ENCODE results near the gene PTPRO.
A peak's percentile ranks its signal among the peaks of the same experiment; 100 is the strongest.

Gene PTPRO

GRCh38 chr12:15528666-15529065 is 206.4 kb downstream of the PTPRO start:
- no peak for DNase-seq

GRCh38 chr12:15530361-15530760 is 208.1 kb downstream of the PTPRO start:
- DNase-seq: no peak

GRCh38 chr12:15532364-15532977 is 210.2 kb downstream of the PTPRO start:
- peak; percentile 79 for DNase-seq

- DNase-seq: peak; percentile 40
Observed at GRCh38 chr12:15534322-15534721, 212.0 kb downstream of the PTPRO start.

- DNase-seq: peak; percentile 48
Observed at GRCh38 chr12:15534874-15535273, 212.6 kb downstream of the PTPRO start.

- DNase-seq: no peak
Observed at GRCh38 chr12:15535352-15535781, 213.1 kb downstream of the PTPRO start.

- DNase-seq: no peak
Observed at GRCh38 chr12:15536446-15536845, 214.1 kb downstream of the PTPRO start.

- no peak for DNase-seq
Observed at GRCh38 chr12:15538881-15539280, 216.6 kb downstream of the PTPRO start.

- DNase-seq: peak; percentile 9
Observed at GRCh38 chr12:15540005-15540404, 217.7 kb downstream of the PTPRO start.

GRCh38 chr12:15540469-15540872 is 218.2 kb downstream of the PTPRO start:
- DNase-seq: peak; percentile 79

GRCh38 chr12:15541996-15542631 is 219.8 kb downstream of the PTPRO start:
- no peak for DNase-seq

GRCh38 chr12:15543347-15543746 is 221.0 kb downstream of the PTPRO start:
- no peak for DNase-seq

GRCh38 chr12:15544589-15544988 is 222.3 kb downstream of the PTPRO start:
- DNase-seq: no peak

- DNase-seq: no peak
Observed at GRCh38 chr12:15545334-15545733, 223.0 kb downstream of the PTPRO start.

GRCh38 chr12:15546102-15546701 is 223.9 kb downstream of the PTPRO start:
- DNase-seq: no peak

- DNase-seq: no peak
Observed at GRCh38 chr12:15547063-15547462, 224.8 kb downstream of the PTPRO start.

- no peak for DNase-seq
Observed at GRCh38 chr12:15547691-15548090, 225.4 kb downstream of the PTPRO start.

- DNase-seq: no peak
Observed at GRCh38 chr12:15550793-15551192, 228.5 kb downstream of the PTPRO start.

GRCh38 chr12:15555446-15555845 is 233.1 kb downstream of the PTPRO start:
- peak; percentile 17 for DNase-seq

GRCh38 chr12:15556411-15557102 is 234.2 kb downstream of the PTPRO start:
- DNase-seq: peak; percentile 43

- DNase-seq: peak; percentile 82
Observed at GRCh38 chr12:15558915-15559528, 236.7 kb downstream of the PTPRO start.

GRCh38 chr12:15561396-15561795 is 239.1 kb downstream of the PTPRO start:
- no peak for DNase-seq

- DNase-seq: no peak
Observed at GRCh38 chr12:15562263-15562662, 240.0 kb downstream of the PTPRO start.
